HUES64 (cell line): ENCODE results near the gene PPP3R1.
A peak's percentile ranks its signal among the peaks of the same experiment; 100 is the strongest.

Experiments
- H3K27ac ChIP-seq: 2 replicates; pipeline ENCODE4 v1.7.0; 2013; ENCODE audit warnings: low read depth, low read length, inconsistent platforms
- H3K27me3 ChIP-seq: 2 replicates; pipeline ENCODE4 v1.6.1; 2013; ENCODE audit warnings: mild to moderate bottlenecking, low read length; ENCODE audit not compliant: insufficient read depth
- H3K36me3 ChIP-seq: 2 replicates; pipeline ENCODE4 v1.6.1; 2013; ENCODE audit warnings: mild to moderate bottlenecking, low read length; ENCODE audit not compliant: insufficient read depth
- H3K4me1 ChIP-seq: 2 replicates; pipeline ENCODE4 v1.6.1; 2013; ENCODE audit warnings: mild to moderate bottlenecking, low read length, moderate library complexity; ENCODE audit not compliant: insufficient read depth
- H3K4me3 ChIP-seq: 2 replicates; pipeline ENCODE4 v1.5.1; 2013; ENCODE audit warnings: mild to moderate bottlenecking, low read length, moderate library complexity
- H3K9ac ChIP-seq: 2 replicates; pipeline ENCODE4 v1.6.1; 2013; ENCODE audit warnings: mild to moderate bottlenecking, low read depth, low read length
- H3K9me3 ChIP-seq: 2 replicates; pipeline ENCODE4 v1.6.1; 2013; ENCODE audit warnings: low read depth, low read length; ENCODE audit not compliant: insufficient read depth
- WGBS: fragments of 150-250, 120-280 bp; methylation state at CpG from one replicate; pipeline ENCODE4 v1.1.7; 2013; ENCODE audit warnings: missing lambda C conversion rate; 5-methylcytosine and 5-hydroxymethylcytosine counted together

PPP3R1 gene

GRCh38 chr2:68244456-68244855 lies 7.9 kb downstream of the PPP3R1 start:
- WGBS = 89% methylated on average over 2 of the region's 2 CpGs
- H3K4me1 ChIP-seq = peaks cover 55% of the 10 kb centered on the region
- no peak overlapping the region for H3K9ac ChIP-seq
- no peak overlapping the region for H3K4me3 ChIP-seq
- no peak overlapping the region for H3K27ac ChIP-seq
- no peaks in the 10 kb centered on the region for H3K9me3 ChIP-seq
- no peaks in the 10 kb centered on the region for H3K27me3 ChIP-seq
- H3K36me3 ChIP-seq = no peaks in the 10 kb centered on the region

GRCh38 chr2:68241732-68242131 lies 10.6 kb downstream of the PPP3R1 start:
- H3K4me1 ChIP-seq = peaks cover 62% of the 10 kb centered on the region
- no peak overlapping the region for H3K4me3 ChIP-seq
- no peak overlapping the region for H3K9ac ChIP-seq
- WGBS = 94% methylated on average over 2 of the region's 2 CpGs
- no peaks in the 10 kb centered on the region for H3K27me3 ChIP-seq
- H3K9me3 ChIP-seq = no peaks in the 10 kb centered on the region
- H3K36me3 ChIP-seq = no peaks in the 10 kb centered on the region
- H3K27ac ChIP-seq = no peak overlapping the region

- Histone ChIP-seq H3K9ac (no peak overlapping the region), H3K27me3 (no peaks in the 10 kb centered on the region), H3K9me3 (no peaks in the 10 kb centered on the region), H3K36me3 (no peaks in the 10 kb centered on the region), H3K4me1 (peaks cover 64% of the 10 kb centered on the region), H3K4me3 (no peak overlapping the region), H3K27ac (no peak overlapping the region)
- WGBS = 76% methylated on average over 4 of the region's 4 CpGs
These were observed 11.9 kb downstream of the PPP3R1 start for GRCh38 chr2:68240446-68240845.

GRCh38 chr2:68238955-68239822 lies 13.1 kb downstream of the PPP3R1 start:
- H3K27me3 ChIP-seq = no peaks in the 10 kb centered on the region
- peaks cover 58% of the 10 kb centered on the region for H3K4me1 ChIP-seq
- H3K27ac ChIP-seq = no peak overlapping the region
- no peaks in the 10 kb centered on the region for H3K9me3 ChIP-seq
- no peak overlapping the region; the same call in 1 of the 2 replicates for H3K9ac ChIP-seq
- no peak overlapping the region for H3K4me3 ChIP-seq
- H3K36me3 ChIP-seq = no peaks in the 10 kb centered on the region
- WGBS = 98% methylated on average over 6 of the region's 6 CpGs

GRCh38 chr2:68237976-68238580 lies 14.3 kb downstream of the PPP3R1 start:
- WGBS = 70% methylated on average over 4 of the region's 4 CpGs
- H3K27ac ChIP-seq = no peak overlapping the region
- no peaks in the 10 kb centered on the region for H3K9me3 ChIP-seq
- H3K36me3 ChIP-seq = no peaks in the 10 kb centered on the region
- H3K27me3 ChIP-seq = no peaks in the 10 kb centered on the region
- peaks cover 58% of the 10 kb centered on the region for H3K4me1 ChIP-seq
- H3K9ac ChIP-seq = no peak overlapping the region
- no peak overlapping the region for H3K4me3 ChIP-seq

- no peaks in the 10 kb centered on the region for H3K9me3 ChIP-seq
- no peak overlapping the region for H3K4me3 ChIP-seq
- H3K36me3 ChIP-seq = no peaks in the 10 kb centered on the region
- H3K4me1 ChIP-seq = peaks cover 58% of the 10 kb centered on the region
- no peaks in the 10 kb centered on the region for H3K27me3 ChIP-seq
- WGBS = 100% methylated on average over 2 of the region's 2 CpGs
- no peak overlapping the region for H3K9ac ChIP-seq
- H3K27ac ChIP-seq = no peak overlapping the region; the same call in 1 of the 2 replicates
These were observed 14.9 kb downstream of the PPP3R1 start for GRCh38 chr2:68237404-68237803.

- Histone ChIP-seq H3K4me1 (peaks cover 58% of the 10 kb centered on the region), H3K9me3 (no peaks in the 10 kb centered on the region), H3K36me3 (no peaks in the 10 kb centered on the region), H3K4me3 (no peak overlapping the region), H3K9ac (no peak overlapping the region), H3K27me3 (no peaks in the 10 kb centered on the region), H3K27ac (peak overlapping the region; percentile 32)
These were observed 15.5 kb downstream of the PPP3R1 start for GRCh38 chr2:68236876-68237275.

GRCh38 chr2:68236103-68236734 lies 16.1 kb downstream of the PPP3R1 start:
- H3K27ac ChIP-seq = no peak overlapping the region
- WGBS = 75% methylated on average over 4 of the region's 4 CpGs
- H3K9me3 ChIP-seq = no peaks in the 10 kb centered on the region
- H3K4me1 ChIP-seq = peaks cover 52% of the 10 kb centered on the region
- no peak overlapping the region for H3K4me3 ChIP-seq
- H3K36me3 ChIP-seq = no peaks in the 10 kb centered on the region
- H3K27me3 ChIP-seq = no peaks in the 10 kb centered on the region
- no peak overlapping the region for H3K9ac ChIP-seq

- Histone ChIP-seq H3K4me3 (no peak overlapping the region), H3K9ac (no peak overlapping the region), H3K27ac (no peak overlapping the region), H3K27me3 (no peaks in the 10 kb centered on the region), H3K4me1 (peaks cover 41% of the 10 kb centered on the region), H3K36me3 (no peaks in the 10 kb centered on the region), H3K9me3 (no peaks in the 10 kb centered on the region)
- WGBS = 100% methylated on average over 1 of the region's 1 CpG
These were observed 17.2 kb downstream of the PPP3R1 start for GRCh38 chr2:68235090-68235489.

- 100% methylated on average over 3 of the region's 4 CpGs for WGBS
- Histone ChIP-seq H3K36me3 (no peaks in the 10 kb centered on the region), H3K27me3 (no peaks in the 10 kb centered on the region), H3K9ac (no peak overlapping the region), H3K9me3 (no peaks in the 10 kb centered on the region), H3K4me3 (no peak overlapping the region), H3K27ac (no peak overlapping the region), H3K4me1 (peaks cover 34% of the 10 kb centered on the region)
These were observed 17.9 kb downstream of the PPP3R1 start for GRCh38 chr2:68234405-68234804.

GRCh38 chr2:68231061-68231372 lies 21.3 kb downstream of the PPP3R1 start:
- H3K4me3 ChIP-seq = no peak overlapping the region
- H3K4me1 ChIP-seq = peaks cover 7% of the 10 kb centered on the region; the same call in 1 of the 2 replicates
- H3K27ac ChIP-seq = no peak overlapping the region
- WGBS = 77% methylated on average over 1 of the region's 1 CpG
- H3K36me3 ChIP-seq = no peaks in the 10 kb centered on the region
- no peak overlapping the region for H3K9ac ChIP-seq
- H3K9me3 ChIP-seq = no peaks in the 10 kb centered on the region
- H3K27me3 ChIP-seq = no peaks in the 10 kb centered on the region
